Common myeloid progenitor, CD34-positive (primary cell): ENCODE data around the gene KIF3C.
"Not testable (repeated sequence)": the region's sequence is repeated elsewhere in the genome, so short reads cannot be mapped to it uniquely, and the experiment has no call there.

Source experiments
- CTCF ChIA-PET: fragments of 350-600 bp; sonication (Branson Sonifier 250); formaldehyde crosslinking; loops from one replicate; lab custom pipeline; 2021; ENCODE audit warnings: antibody characterized with exemption; lab: Charles Lee
- POLR2A ChIA-PET: fragments of 350-600 bp; sonication (Branson Sonifier 250); formaldehyde crosslinking; loops from one replicate; lab custom pipeline; 2021; ENCODE audit warnings: antibody characterized with exemption; lab: Charles Lee
- DNase-seq, 3 donors: peaks; one replicate each; pipeline versions ENCODE4 v3.0.0 to v3.0.0-alpha.2; 2013
- H3K27ac ChIP-seq, 2 experiments: 1 replicate in 1 of 2; 2 replicates in 1 of 2; pipeline ENCODE4 v1.7.0; 2013; ENCODE audit warnings: inconsistent platforms in 2 of 2, low read length in 2 of 2, mild to moderate bottlenecking in 2 of 2, low read depth in 1 of 2, moderate library complexity in 1 of 2; ENCODE audit not compliant: severe bottlenecking in 2 of 2, insufficient read depth in 1 of 2, poor library complexity in 1 of 2
- H3K27me3 ChIP-seq, 5 experiments: replicated peaks in 2 of 5; 1 replicate in 3 of 5; 2 replicates in 2 of 5; pipeline versions ENCODE4 v1.6.1 to v1.7.0; 2013; ENCODE audit warnings: low read length in 4 of 5, mild to moderate bottlenecking in 2 of 5, moderate library complexity in 2 of 5, inconsistent platforms in 1 of 5; ENCODE audit not compliant: insufficient read depth in 5 of 5, control insufficient read depth in 4 of 5
- H3K36me3 ChIP-seq, 4 experiments: 1 replicate in 2 of 4; 2 replicates in 2 of 4; pipeline versions ENCODE4 v1.6.1 to v1.7.0; 2013; ENCODE audit warnings: low read length in 3 of 4, control low read depth in 1 of 4, mild to moderate bottlenecking in 1 of 4; ENCODE audit not compliant: control insufficient read depth in 4 of 4, insufficient read depth in 4 of 4
- H3K4me1 ChIP-seq, 4 experiments: 1 replicate in 3 of 4; 2 replicates in 1 of 4; pipeline versions ENCODE4 v1.6.1 to v1.7.1; 2013; ENCODE audit warnings: low read length in 3 of 4, mild to moderate bottlenecking in 3 of 4, control low read depth in 1 of 4, inconsistent platforms in 1 of 4, moderate library complexity in 1 of 4; ENCODE audit not compliant: control insufficient read depth in 4 of 4, insufficient read depth in 4 of 4; ENCODE audit errors: control extremely low read depth in 1 of 4
- H3K4me3 ChIP-seq, 7 experiments: 1 replicate in 4 of 7; 2 replicates in 3 of 7; pipeline versions ENCODE4 v1.5.1 to v1.7.0; 2013; ENCODE audit warnings: mild to moderate bottlenecking in 7 of 7, low read length in 6 of 7, moderate library complexity in 6 of 7, inconsistent platforms in 2 of 7, low read depth in 2 of 7, control low read depth in 1 of 7; ENCODE audit not compliant: insufficient read depth in 4 of 7, control insufficient read depth in 1 of 7; ENCODE audit errors: extremely low read depth in 1 of 7
- H3K9me3 ChIP-seq, 5 experiments: 1 replicate in 4 of 5; 2 replicates in 1 of 5; pipeline versions ENCODE4 v1.6.1 to v1.7.1; 2013; ENCODE audit warnings: low read length in 4 of 5, mild to moderate bottlenecking in 2 of 5, inconsistent platforms in 1 of 5, low read depth in 1 of 5, moderate library complexity in 1 of 5; ENCODE audit not compliant: control insufficient read depth in 4 of 5, insufficient read depth in 2 of 5; ENCODE audit errors: control extremely low read depth in 1 of 5
- WGBS: methylation state at CpG from one replicate; pipeline ENCODE4 v1.1.5; 2013; ENCODE audit not compliant: insufficient coverage; 5-methylcytosine and 5-hydroxymethylcytosine counted together

Gene KIF3C

GRCh38 chr2:26017464-26018183, 35.3 kb upstream of the KIF3C start:
- ChIA-PET CTCF (interaction anchor here (1.5 kb wide), 1 partner anchor 7 kb away, joined by 3 read pairs; no protein-coding TSS in a partner anchor), POLR2A (interaction anchor here (1.1 kb wide), 1 partner anchor 16 kb away, joined by 3 read pairs; the partner anchor contains the start of gene RAB10)
- Histone ChIP-seq H3K27ac (no peak overlapping the region), H3K27me3 (no peaks in the 10 kb centered on the region), H3K4me1 (peaks cover 0 to 14% (median 6%) of the 10 kb centered on the region in 4 experiments), H3K9me3 (no peaks in the 10 kb centered on the region), H3K36me3 (no peaks in the 10 kb centered on the region), H3K4me3 (no peak overlapping the region)
- DNase-seq: no peak
- 100% methylated on average over 5 of the region's 5 CpGs for WGBS

DNA sequence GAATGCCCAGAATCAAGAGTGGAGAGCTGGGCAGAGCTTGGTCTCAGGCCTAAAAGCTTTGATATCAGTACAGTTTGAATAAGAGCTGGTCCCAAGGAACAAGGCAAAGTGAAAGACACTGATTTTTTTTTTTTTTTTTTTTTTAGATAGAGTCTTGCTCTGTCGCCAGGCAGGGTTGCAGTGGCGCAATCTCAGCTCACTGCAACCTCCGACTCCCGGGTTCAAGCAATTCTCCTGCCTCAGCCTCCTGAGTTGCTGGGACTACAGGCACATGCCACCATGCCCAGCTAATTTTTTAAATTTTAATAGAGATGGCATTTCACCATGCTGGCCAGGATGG, 34.4 kb upstream of the KIF3C start:
- CTCF ChIA-PET: interaction anchor here (0.9 to 1.5 kb wide), 2 partner anchors 8 to 29 kb away, joined by 3 read pairs; no protein-coding TSS in a partner anchor
- not testable (repeated sequence) for DNase-seq
- WGBS: 96% methylated on average over 4 of the region's 4 CpGs

DNA sequence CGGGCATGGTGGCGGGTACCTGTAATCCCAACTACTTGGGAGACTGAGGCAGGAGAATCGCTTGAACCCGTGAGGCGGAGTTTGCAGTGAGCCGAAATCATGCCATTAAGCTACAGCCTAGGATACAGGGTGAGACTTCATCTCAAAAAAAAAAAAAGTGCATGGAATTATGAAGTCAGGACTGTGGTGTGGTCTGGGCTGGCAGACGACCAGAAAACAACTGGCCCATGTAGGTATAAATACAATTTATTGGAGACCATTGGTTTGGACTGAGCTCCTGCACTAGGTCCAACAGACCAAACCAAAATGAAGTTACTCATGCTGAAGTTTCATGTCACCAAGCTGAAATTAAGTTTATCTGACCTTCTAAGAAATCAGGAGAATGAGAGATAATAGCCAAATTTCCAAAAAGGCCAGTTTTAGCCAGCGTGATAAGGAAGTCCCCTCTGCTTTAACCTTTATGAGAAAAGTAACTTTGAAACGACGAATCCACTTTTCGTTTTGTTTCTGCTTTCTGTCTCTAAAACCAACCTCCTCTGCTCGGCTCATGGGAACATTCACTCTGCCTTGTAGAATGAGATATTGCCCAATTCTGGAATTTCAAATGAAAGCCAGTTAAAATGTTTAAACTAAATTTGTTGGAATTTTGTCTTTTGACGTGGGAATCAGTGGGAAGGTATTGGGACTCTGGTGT, 33.9 kb upstream of the KIF3C start:
- WGBS: 94% methylated on average over 13 of the region's 13 CpGs
- H3K4me1 ChIP-seq: peaks cover 0 to 23% (median 8%) of the 10 kb centered on the region in 4 experiments
- no peak overlapping the region for H3K27ac ChIP-seq
- no peaks in the 10 kb centered on the region for H3K27me3 ChIP-seq
- H3K36me3 ChIP-seq: no peaks in the 10 kb centered on the region
- POLR2A ChIA-PET: interaction anchor here (0.6 kb wide), 1 partner anchor 32 kb away, joined by 5 read pairs; no protein-coding TSS in a partner anchor
- no peak for DNase-seq
- H3K4me3 ChIP-seq: no peak overlapping the region
- CTCF ChIA-PET: interaction anchor here (0.9 to 1.5 kb wide), 3 partner anchors 8 to 29 kb away, joined by 3 read pairs; no protein-coding TSS in a partner anchor
- no peaks in the 10 kb centered on the region for H3K9me3 ChIP-seq

More for the DNA sequence above, 34.4 kb upstream of the KIF3C start:
- H3K36me3 ChIP-seq, H3K27ac ChIP-seq, H3K9me3 ChIP-seq, H3K4me3 ChIP-seq, H3K27me3 ChIP-seq: not testable (repeated sequence)
- POLR2A ChIA-PET: interaction anchor here (0.6 kb wide), 1 partner anchor 32 kb away, joined by 5 read pairs; no protein-coding TSS in a partner anchor
- H3K4me1 ChIP-seq: peaks cover 0 to 23% (median 8%) of the 10 kb centered on the region in 4 experiments

GRCh38 chr2:26013668-26014067, 31.4 kb upstream of the KIF3C start:
- CTCF ChIA-PET: no interaction called here
- POLR2A ChIA-PET: no interaction called here
- DNase-seq: no peak
- 100% methylated on average over 1 of the region's 1 CpG for WGBS
- Histone ChIP-seq H3K27me3 (no peaks in the 10 kb centered on the region), H3K4me1 (peaks cover 0 to 34% (median 16%) of the 10 kb centered on the region in 4 experiments), H3K4me3 (no peak overlapping the region), H3K27ac (no peak overlapping the region), H3K9me3 (no peaks in the 10 kb centered on the region), H3K36me3 (no peaks in the 10 kb centered on the region)

GRCh38 chr2:26011990-26012856, 29.9 kb upstream of the KIF3C start:
- DNase-seq: peak in 2 of 3 donors; percentile 43 to 54
- Histone ChIP-seq H3K9me3 (no peaks in the 10 kb centered on the region), H3K27me3 (no peaks in the 10 kb centered on the region), H3K36me3 (no peaks in the 10 kb centered on the region), H3K4me3 (no peak overlapping the region), H3K4me1 (peaks cover 0 to 30% (median 13%) of the 10 kb centered on the region in 4 experiments), H3K27ac (no peak overlapping the region)
- POLR2A ChIA-PET: no interaction called here
- CTCF ChIA-PET: interaction anchor here (1.0 to 1.4 kb wide), 7 partner anchors 8 to 347 kb away, joined by 3 to 6 read pairs (median 3); no protein-coding TSS in a partner anchor
- WGBS: 86% methylated on average over 13 of the region's 14 CpGs

GRCh38 chr2:26011609-26011989, 29.3 kb upstream of the KIF3C start:
- Histone ChIP-seq H3K4me1 (peaks cover 0 to 30% (median 13%) of the 10 kb centered on the region in 4 experiments), H3K36me3 (no peaks in the 10 kb centered on the region), H3K4me3 (no peak overlapping the region), H3K9me3 (no peaks in the 10 kb centered on the region), H3K27ac (no peak overlapping the region), H3K27me3 (no peaks in the 10 kb centered on the region)
- DNase-seq: no peak
- ChIA-PET POLR2A (no interaction called here), CTCF (interaction anchor here (1.0 to 1.4 kb wide), 7 partner anchors 9 to 346 kb away, joined by 3 to 6 read pairs (median 3); no protein-coding TSS in a partner anchor)
- WGBS: 76% methylated on average over 6 of the region's 6 CpGs
